GM21423 (cell line): ENCODE data around the gene ADGRD1.

ENCODE experiments used
- ATAC-seq: cut with Tn5 transposase; IDR thresholded peaks from one replicate; pipeline ENCODE4 v1.9.1; 2021; ENCODE audit warnings: mild to moderate bottlenecking, moderate library complexity; ENCODE audit not compliant: unreplicated experiment

The ADGRD1 gene

DNA sequence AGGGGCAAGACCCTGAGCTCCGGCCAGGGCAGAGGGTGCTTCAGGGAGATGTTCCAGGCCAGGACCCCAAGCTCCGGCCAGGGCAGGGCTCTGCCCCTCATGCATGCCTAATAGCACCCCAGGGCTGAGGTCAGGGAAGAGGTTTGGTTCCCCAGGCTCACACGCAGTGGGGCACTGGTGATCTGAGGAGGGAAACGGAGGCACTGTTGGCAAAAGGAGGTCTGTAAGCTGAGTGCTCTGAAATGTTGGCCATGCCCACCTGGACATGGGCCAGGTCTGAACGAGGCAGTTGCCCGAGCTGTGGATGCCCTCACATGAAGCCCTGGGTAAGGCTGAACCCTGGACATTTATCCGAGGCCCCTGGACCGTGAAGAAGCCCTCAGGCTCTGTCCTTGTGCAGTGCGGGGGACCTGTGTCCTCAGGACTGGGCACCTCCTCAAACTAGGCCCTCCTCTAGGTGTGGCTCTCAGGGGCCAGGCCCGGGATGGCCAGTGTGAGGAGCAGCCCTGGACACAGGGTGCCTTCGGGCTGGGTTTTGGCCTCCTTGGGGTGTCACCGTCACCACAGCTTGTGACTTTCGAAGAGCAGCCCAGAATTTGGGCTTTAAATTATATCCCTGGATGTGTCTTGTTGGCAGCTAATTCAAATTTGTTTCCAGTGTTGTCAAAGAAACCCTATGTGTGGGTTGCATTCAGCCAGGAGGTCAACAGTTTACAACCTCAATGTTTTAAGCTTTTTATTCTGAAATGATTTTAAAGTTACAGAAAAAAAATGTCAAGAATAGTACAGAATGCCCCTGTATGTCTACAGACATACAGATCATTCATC, 66.8 kb downstream of the ADGRD1 start:
- no peak for ATAC-seq

DNA sequence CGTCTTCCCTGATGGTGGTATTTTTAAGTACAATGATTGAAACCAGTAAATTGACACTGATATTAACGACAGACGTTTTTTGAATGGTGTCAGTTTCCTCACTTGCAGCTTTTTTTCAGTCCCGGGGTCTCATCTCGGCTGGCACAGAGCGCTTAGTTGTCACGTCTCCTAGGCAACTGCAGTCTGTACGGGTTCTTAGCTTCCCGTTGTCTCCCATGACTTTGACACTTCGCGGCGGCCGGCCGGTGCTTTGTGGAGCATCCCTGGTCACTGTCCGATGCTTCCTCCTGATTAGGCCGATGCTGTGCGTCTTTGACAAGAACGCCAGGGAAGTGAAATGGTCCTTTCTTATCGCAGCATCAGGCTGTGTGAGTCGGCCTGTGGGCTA, 67.4 kb downstream of the ADGRD1 start:
- ATAC-seq, result no peak

DNA sequence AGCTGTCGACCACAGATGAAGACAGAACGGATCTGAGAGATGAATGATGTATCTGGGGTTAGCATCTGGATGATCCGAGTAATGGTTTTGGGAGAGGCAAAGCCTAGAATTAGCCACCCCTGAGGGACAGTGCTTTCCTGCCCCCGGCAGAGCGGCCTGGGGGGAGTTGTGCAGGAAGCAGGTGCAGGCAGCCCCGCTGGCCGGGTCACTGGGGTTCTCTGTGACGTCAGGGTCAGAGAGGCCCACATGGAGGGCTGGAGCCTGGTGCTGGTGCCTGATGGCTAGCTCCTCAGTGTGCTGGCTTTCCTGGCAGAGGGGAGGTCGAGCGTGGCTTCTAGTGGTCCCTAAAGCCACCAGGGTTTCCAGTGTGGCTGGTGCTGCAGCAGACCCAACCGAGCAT, 70.3 kb downstream of the ADGRD1 start:
- no peak for ATAC-seq

DNA sequence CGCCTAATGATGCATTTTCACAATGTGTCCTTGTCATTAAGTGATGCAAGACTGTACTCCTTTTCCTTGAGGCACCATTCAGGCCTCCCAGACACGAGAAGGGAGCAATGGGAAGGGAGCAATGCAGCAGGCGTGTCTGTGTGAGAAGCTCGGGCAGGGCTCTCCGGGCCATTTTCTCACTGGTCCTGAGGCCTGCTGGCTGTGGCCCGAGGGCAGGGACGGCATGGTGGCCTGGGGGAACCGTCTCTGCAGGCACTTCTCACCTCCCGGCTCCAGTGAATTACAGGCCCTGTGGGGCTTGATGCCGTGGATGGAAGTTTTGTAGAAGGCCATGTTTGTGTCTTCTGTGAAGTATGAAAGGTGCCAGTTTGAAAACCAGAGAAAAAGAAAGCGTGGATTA, 71.0 kb downstream of the ADGRD1 start:
- ATAC-seq, result no peak

DNA sequence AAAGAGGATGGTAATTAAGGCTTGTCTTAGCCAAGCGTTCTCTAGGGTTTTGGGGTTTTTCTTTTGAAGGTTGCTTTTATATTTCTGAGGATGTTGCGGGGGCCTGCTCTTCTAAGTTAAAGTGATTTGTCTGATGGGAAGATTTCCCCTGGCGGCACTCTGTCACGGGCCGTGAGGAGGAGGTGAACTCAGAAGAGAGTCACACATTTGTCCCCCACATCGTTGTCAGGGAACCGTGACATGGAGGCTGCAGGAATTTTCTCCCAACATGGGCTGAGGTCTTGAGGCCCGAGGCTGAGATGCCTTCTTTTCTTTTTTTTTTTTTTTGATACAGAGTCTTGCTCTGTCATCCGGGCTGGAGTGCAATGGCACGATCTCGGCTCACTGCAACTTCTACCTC, 71.5 kb downstream of the ADGRD1 start:
- no peak for ATAC-seq

DNA sequence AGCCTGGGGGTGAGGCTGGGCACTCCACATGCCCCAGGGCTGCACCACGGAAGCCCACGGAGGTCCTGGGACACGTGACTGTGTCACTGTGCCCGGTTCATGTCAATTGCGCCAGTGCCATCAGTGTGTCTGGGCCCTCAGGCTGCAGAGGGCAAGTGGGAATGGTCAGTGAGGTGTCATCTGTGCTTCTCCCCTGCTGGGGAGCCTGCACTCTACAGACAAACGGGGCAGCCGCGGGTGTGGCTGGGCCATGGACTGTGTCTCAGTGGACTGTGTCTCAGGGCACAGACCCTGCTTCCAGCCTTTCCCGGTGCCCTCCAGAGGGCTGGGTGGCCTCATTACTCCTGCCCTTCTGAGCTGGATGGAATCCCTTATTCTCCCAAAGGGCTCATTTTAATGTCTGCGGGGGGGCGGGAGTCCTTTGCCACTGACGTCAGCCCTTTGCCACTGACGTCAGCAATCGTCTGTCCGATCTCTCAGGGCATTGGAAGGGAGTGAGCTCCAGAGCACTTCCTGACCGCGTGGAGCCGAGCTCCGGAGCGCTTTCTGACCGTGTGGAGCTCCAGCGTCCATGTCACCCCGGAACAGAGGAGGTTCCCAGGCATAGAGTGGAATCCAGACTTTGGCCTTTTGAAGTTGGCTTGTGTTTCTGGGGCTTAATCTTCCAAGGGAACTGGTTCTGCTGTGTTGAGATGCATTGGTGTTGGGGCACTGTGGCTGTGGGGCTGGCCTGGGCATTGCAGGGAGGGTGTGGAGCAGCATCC, 72.4 kb downstream of the ADGRD1 start:
- ATAC-seq, result no peak

DNA sequence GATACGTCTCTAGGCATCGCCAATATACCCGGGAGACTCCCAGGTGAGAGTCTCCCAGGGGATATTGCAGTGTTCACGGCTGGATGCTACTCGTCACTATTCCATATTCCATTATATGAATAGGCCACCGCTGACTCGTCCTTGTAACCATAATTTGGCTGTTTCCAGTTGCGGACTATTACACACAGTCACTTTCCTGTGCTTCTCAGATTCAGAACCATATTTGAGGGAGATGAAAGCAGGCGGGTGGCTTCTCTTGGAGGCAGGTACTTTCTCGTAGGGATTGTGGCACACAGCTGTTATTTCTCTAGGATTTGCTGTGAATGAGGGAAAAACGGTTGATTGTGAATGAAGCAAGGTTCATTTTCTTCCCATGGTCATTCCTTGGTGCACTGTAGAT, 73.0 kb downstream of the ADGRD1 start:
- ATAC-seq, result no peak

DNA sequence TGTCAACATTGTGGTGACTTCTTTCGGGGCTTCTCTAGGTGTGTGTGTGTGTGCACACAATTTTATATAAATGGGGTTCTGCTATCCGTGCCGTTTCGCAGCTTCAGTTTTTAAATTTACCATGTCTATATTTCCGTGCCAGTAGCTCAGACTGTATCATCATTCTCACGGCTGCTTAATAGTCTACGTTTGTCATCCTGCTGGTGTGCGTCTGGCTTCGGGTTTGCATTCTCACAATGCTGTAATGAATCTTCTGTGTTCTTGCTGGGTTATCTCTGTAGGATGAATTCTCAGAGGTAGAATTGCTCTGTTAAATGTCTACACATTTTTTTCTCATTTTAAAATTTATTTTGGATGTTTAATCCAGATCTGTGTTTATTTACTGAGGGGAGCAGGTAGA, 73.6 kb downstream of the ADGRD1 start:
- ATAC-seq, result no peak

DNA sequence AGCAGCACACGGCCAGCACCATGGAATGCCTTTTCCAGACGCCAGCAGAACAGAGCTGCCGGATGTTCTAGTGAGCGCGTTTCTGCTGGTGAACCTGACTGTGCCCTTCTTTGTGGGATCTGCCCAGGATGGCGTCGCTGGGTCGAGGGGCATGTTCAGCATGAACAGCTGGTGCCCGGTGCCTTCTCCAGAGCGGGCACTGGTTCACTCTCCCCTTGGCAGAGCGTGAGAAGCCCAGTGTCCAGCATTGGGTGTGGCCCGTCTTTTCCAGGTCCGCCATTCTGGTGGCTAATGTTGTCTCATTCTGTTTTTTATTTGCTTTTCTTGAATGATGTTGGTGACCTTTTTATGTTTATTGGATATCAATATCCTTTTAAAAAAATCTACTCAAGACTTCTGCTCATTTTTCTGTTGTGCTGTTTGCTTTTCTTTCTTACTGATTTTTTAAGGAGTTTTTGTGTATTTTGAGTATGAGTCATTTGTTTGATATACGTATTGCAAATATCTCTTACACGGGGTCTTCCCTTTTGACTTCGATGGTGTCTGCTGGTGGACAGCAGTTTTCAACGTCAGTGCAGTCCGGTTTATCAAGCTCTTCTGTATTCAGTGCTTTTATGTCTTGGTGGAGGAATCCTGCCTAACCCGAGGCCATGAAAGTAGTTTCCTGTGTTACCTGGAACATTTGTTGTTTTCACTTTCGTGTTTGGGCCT, 74.3 kb downstream of the ADGRD1 start:
- no peak for ATAC-seq

DNA sequence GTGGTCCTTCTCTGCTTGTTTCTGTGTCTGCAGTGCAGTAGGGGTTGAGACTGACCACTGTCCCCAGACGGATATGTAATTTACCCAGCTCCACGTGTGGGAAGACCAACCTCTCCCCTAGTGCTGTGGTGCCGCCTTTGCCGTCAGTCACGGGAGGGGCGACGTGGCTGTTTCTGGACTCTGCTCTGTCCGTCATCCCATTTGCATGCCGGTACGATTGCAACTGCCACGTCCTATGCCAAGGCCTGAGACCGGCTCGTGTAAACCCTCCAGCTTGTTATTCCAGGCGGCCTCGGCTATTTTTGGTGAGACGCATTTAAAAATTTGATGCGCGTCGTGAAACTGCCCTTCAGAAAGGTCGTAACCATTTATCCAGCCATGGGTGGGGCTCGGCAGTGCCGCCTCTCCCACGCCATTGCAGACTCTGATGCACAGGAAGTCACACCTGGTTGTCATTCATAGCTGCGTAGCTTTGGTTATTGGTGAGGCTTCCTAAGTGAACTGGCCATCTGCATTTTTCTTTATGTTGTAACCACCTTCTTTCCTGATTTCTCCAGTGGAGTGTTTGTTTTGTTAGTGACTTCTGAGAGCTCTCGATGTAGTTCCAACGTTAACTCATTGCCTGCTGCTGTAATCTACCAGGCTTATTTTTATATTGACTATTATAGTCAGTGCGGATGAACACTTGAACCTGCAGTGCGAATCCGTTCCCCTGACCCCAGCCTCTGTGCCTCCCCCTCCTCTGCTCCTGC, 75.1 kb downstream of the ADGRD1 start:
- ATAC-seq, result no peak

DNA sequence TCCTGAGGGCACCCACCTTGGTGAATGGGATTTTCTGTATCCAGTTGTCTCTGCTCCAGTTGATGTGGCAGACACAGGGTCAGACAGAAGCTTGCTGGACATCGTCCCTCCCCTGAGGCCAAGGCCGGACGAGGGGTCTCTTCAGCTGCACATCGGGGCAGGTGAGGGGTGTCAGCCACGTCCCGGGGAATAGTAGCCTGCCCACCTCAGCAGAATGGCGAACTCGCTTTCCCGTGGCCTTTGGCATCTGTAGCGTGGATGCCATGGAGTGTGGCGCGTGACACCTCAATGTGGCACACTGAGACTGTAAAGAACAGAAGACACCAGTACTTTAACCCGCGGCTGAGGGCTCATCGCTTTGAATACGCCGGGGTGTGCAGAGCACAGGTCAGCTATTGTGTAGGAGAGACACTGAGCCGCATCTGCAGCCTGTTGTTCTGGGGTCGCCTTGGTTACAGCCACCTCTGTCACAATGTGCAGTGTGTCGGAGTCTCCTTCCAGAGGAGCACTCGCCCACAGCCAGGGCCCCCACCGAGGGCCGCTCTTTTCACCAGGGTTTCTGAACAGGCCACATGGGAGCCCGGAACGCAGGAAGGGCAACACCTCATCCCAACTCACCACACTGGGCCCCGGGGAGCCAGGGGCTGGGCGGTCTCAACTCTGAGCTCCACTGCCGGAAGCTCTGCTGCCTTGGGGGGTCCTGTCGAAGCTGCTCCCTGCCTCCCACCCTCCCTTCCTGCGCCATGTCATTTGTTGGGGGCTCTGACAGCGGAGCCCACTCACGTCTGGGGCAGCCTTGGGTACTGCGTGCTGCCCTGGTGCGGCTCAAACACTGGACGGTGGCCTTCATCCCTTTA, 77.0 kb downstream of the ADGRD1 start:
- ATAC-seq, result no peak

DNA sequence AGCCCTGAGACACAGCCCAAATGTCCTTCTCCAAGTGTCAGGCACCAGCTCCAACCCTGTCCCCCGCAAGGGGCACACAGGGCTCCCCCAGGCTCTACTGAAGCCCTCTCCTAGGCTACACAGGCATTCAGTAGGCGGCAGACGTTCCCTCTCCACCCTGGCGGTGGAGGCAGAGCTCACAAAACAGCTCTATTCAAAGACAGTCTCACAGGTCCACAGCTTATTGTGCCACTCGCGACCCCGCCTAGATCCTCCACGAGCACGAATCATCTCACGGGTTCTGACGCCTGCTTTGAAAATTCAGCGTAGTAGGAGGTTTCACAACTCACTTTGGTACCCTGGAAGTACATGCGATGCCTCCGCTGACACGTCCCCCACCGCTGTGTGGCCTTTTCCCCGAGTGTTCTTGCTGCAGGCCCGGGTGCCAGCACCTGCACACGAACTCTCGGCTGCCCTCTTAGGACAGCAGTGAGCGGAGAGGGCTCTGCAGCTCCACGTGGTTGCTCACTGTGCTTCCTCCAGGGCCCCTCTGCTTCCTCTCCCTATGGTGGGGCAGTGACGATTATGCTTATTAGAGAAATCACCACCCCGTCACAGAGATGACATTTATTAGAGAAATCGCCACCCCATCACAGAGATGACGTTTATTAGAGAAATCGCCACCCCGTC, 78.5 kb downstream of the ADGRD1 start:
- no peak for ATAC-seq

DNA sequence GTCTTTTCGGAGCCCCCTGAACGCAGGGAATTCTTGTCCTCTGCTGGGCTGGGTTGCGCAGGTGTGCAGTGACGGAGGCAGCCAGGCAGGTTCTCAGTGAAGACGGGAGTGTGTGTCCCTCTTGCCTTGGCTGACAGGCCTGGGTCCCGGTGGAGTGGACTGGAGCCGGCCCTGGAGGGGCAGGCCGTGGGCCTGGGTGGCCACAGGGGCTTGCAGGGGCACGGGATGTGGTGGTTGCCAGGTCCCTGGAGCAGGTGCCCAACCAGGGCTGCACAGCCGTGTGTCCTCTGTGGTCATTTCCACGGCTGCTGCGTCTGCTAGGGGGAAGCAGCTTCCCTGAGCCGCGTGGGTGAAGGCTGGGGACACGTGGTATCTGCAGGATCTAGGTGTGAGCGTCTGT, 79.8 kb downstream of the ADGRD1 start:
- ATAC-seq, result no peak

DNA sequence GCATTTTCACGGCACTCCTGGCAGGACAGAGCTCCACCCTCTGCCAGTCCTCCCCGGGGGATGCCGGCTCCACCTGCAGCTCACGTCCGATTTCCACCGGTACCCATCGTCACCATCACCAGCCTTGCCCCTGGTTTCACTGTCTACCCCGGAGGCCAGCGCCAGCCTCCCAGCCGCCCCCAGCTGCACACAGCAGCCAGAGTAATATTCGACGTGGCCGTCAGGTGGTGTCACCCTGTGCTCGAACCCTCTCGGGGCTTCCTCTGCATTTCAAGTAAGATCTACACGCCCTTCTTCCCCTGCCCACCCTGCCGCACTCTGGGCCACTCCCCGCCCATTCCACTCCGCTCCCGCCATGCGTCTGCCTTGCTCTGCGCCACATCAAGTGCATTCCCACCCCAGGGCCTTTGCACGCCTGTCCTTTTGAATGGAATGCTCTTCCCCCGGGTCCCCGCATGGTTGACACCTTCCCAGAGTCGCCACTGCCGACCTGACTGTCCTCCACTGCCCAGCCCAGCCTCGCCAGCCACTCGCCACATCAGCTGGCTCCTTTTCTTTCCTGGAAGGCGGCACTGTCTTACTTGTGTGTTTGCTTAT, 80.3 kb downstream of the ADGRD1 start:
- no peak for ATAC-seq

DNA sequence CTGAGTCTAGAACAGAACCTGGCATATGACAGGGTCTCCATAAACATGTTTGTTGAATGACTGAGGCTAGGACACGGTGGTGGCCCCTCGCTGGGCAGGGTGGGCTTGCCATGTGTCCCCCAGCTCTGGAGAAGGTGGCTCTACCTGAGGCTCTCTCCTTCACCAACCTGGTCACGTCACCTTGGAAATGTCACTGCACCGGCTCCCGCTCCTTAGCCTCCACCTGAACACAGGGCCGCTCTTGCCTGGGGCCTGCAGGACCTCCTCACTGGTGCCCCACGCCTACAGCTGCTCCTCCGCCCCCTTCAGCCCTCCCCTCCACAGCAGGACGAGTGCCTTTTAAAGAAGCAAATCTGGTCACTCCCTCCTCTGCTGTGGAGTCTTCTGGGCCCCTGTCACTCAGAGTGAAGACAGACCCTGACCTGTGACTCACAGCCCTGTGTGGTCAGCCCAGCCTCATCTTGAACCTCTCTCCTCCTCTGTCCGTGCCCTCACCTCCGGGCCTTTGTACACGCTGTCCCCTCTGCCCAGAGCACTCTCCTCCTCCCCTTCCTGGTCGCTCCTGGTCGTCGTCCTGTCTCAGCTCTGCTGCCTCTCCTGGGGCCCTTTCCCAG, 81.0 kb downstream of the ADGRD1 start:
- no peak for ATAC-seq

DNA sequence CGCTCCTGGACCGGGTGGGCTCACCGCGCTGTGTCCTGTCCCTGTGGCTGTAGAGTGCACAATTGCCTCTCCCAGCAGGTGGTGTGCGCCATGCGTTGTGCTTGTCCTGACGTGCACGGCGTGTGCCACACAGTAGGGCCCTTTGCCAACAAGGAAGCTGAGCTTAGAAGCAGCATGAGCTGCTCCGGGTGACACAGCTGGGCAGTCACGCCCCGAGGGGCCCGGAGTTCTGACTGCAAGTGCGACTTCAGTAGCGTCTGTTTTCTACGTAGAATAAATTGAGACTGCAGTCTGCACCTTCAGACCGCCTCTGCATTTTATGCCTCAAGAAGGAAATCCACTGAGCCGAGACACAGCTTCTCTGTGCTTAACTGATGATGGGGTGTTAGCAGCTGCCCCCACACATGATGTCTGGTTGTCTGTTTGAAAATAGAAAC, 81.6 kb downstream of the ADGRD1 start:
- ATAC-seq, result no peak

DNA sequence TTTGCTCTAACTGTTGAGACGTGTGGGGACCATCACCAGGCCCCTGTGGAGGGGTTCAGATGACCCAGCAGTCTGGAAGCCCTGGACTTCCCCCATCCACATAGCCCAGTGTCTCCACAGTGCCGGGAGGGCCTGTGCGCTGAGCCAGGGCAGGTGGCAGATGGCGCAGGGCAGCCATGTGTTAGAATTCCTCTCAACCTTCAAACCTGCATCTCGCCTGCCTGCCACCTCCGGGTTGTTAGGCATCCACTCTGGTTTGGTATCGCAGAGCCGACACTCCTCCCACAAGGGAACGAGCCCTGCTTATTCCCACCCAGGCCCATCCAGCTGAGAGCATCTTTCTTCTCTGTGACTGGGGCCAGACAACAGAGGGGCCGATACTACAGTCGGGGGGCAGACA, 84.5 kb downstream of the ADGRD1 start:
- no peak for ATAC-seq
